Anterior cingulate cortex (tissue), 58 donors: ENCODE results near the gene PHF21B.

Experiments
- DNase-seq, 58 donors: peaks; one replicate each; lab custom pipeline; 2025; lab: John Stamatoyannopoulos, UW

PHF21B gene

GRCh38 chr22:44941207-44941606 is 68.6 kb downstream of the PHF21B start:
- DNase-seq = no peak

- peak in 1 of 58 donors; percentile 10 for DNase-seq
Observed at GRCh38 chr22:44940130-44940529, 69.7 kb downstream of the PHF21B start.

- no peak for DNase-seq
Observed at GRCh38 chr22:44939451-44939850, 70.4 kb downstream of the PHF21B start.

GRCh38 chr22:44938886-44939285 is 70.9 kb downstream of the PHF21B start:
- DNase-seq = no peak

- no peak for DNase-seq
Observed at GRCh38 chr22:44937216-44937615, 72.6 kb downstream of the PHF21B start.

GRCh38 chr22:44936201-44936600 is 73.6 kb downstream of the PHF21B start:
- DNase-seq = peak in 1 of 58 donors; percentile 18

GRCh38 chr22:44935724-44936123 is 74.1 kb downstream of the PHF21B start:
- DNase-seq = peak in 34 of 58 donors; percentile 4 to 87 (median 35)

- DNase-seq = no peak
Observed at GRCh38 chr22:44934454-44934735, 75.4 kb downstream of the PHF21B start.

GRCh38 chr22:44933666-44934453 is 75.9 kb downstream of the PHF21B start:
- peak in 1 of 58 donors; percentile 14 for DNase-seq

- DNase-seq = no peak
Observed at GRCh38 chr22:44932493-44932892, 77.3 kb downstream of the PHF21B start.

GRCh38 chr22:44931766-44932165 is 78.0 kb downstream of the PHF21B start:
- DNase-seq = no peak

- peak in 39 of 58 donors; percentile 7 to 70 (median 29) for DNase-seq
Observed at GRCh38 chr22:44931077-44931540, 78.7 kb downstream of the PHF21B start.

GRCh38 chr22:44930711-44931035 is 79.1 kb downstream of the PHF21B start:
- DNase-seq = no peak

GRCh38 chr22:44930016-44930710 is 79.6 kb downstream of the PHF21B start:
- DNase-seq = no peak

- DNase-seq = no peak
Observed at GRCh38 chr22:44929359-44930015, 80.3 kb downstream of the PHF21B start.

- DNase-seq = no peak
Observed at GRCh38 chr22:44928711-44929358, 81.0 kb downstream of the PHF21B start.

GRCh38 chr22:44928136-44928463 is 81.7 kb downstream of the PHF21B start:
- DNase-seq = no peak

- no peak for DNase-seq
Observed at GRCh38 chr22:44927463-44928135, 82.2 kb downstream of the PHF21B start.

GRCh38 chr22:44926491-44927415 is 83.1 kb downstream of the PHF21B start:
- DNase-seq = no peak

GRCh38 chr22:44926124-44926475 is 83.7 kb downstream of the PHF21B start:
- DNase-seq = no peak
